ENCODE measurements around the gene ZNF488. TPM values are rescaled to one million over a fixed set of nuclear protein-coding genes. Genes with fewer than 3 reads are reported as not detected.
A peak's percentile ranks its signal among the peaks of the same experiment; 100 is the strongest.

Gene ZNF488
- total RNA-seq, 1 experiment from 2014 or later, result 5.6 TPM

DNA sequence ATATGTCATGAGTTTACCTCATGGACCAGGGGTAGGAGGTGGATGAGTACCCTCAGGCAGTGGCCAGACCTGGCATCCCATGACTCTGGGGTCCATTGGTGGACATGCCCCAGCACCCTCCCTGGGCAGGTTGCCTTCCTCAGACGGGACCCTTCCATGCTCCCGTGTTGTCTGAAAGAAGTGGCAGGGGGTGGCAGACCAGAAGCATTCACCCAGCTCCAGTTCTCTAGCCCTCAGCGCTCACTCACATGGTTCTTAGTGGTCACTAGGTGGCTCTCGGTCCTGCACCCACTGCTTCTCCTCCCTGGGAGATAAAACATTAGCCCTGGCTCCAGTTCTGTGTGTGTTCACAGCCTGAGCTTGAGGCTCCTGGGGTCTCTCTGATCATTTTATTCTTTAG, 29.9 kb downstream of the ZNF488 start:
- ChIA-PET CTCF (interaction anchor here (0.6 to 1.6 kb wide), 8 partner anchors 9 to 84 kb away, joined by 3 to 9 read pairs (median 4); partner anchors contain the start of gene ZNF488), POLR2A (no interaction called here)
- H3K9me3 ChIP-seq, result no peaks in the 10 kb centered on the region
- no peaks in the 10 kb centered on the region for H3K4me1 ChIP-seq
- no peaks in the 10 kb centered on the region for H3K27me3 Mint-ChIP-seq (ENCODE audit: insufficient read depth, unreplicated experiment)
- no TSS peak for BruUV-seq (replicated peaks)
- TF ChIP-seq, protein P1, sequence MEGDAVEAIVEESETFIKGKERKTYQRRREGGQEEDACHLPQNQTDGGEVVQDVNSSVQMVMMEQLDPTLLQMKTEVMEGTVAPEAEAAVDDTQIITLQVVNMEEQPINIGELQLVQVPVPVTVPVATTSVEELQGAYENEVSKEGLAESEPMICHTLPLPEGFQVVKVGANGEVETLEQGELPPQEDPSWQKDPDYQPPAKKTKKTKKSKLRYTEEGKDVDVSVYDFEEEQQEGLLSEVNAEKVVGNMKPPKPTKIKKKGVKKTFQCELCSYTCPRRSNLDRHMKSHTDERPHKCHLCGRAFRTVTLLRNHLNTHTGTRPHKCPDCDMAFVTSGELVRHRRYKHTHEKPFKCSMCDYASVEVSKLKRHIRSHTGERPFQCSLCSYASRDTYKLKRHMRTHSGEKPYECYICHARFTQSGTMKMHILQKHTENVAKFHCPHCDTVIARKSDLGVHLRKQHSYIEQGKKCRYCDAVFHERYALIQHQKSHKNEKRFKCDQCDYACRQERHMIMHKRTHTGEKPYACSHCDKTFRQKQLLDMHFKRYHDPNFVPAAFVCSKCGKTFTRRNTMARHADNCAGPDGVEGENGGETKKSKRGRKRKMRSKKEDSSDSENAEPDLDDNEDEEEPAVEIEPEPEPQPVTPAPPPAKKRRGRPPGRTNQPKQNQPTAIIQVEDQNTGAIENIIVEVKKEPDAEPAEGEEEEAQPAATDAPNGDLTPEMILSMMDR (IDR thresholded peaks at IDR 0.05; ENCODE audit: insufficient read depth in 1 of 2, low read depth in 1 of 2, low read length in 1 of 2, severe bottlenecking in 1 of 2, unreplicated experiment in 1 of 2), result peak; percentile 26 to 80
- H3K9me3 Mint-ChIP-seq (ENCODE audit: unreplicated experiment), result no peaks in the 10 kb centered on the region
- H3K4me3 Mint-ChIP-seq (ENCODE audit: unreplicated experiment), result no peak overlapping the region
- H3K4me3 ChIP-seq (ENCODE audit: low read depth, low read length), result no peak overlapping the region
- H3K27ac Mint-ChIP-seq (ENCODE audit: unreplicated experiment), result no peak overlapping the region
- H3K4me1 Mint-ChIP-seq (ENCODE audit: low read depth, unreplicated experiment), result no peaks in the 10 kb centered on the region
- no peaks in the 10 kb centered on the region for H3K36me3 ChIP-seq (ENCODE audit: control insufficient read depth, insufficient read depth, low read length)
- intact Hi-C loops (cut with micrococcal nuclease; ENCODE audit: unreplicated experiment), result loop anchor here (2.0 kb wide), 1 partner anchor 85 kb away; no protein-coding TSS in a partner anchor
- peak; percentile 47 to 49 for DNase-seq
- H3K36me3 Mint-ChIP-seq (ENCODE audit: insufficient read depth, unreplicated experiment), result no peaks in the 10 kb centered on the region
- no peaks in the 10 kb centered on the region for H3K27me3 ChIP-seq (replicated peaks; ENCODE audit: control insufficient read depth, insufficient read depth, low read length)

DNA sequence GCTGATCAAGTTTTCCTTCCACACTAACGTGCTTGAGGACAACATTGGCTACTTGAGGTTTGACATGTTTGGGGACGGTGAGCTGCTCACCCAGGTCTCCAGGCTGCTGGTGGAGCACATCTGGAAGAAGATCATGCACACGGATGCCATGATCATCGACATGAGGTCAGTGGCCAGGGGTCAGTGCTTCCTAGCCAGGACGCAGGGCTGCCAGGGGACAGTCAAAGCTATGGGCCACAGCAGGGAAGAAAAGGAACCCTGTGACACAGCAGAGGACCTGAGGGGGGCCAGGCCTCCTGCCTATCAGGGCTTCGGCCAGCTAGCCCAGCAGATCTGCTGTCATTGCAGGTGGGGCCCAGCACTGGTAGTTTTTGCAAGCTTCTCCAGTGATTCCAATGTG, 30.7 kb downstream of the ZNF488 start:
- Mint-ChIP-seq H3K27me3 (ENCODE audit: insufficient read depth, unreplicated experiment) (no peaks in the 10 kb centered on the region), H3K4me1 (ENCODE audit: low read depth, unreplicated experiment) (no peaks in the 10 kb centered on the region), H3K9me3 (ENCODE audit: unreplicated experiment) (no peaks in the 10 kb centered on the region), H3K4me3 (ENCODE audit: unreplicated experiment) (no peak overlapping the region), H3K36me3 (ENCODE audit: insufficient read depth, unreplicated experiment) (no peaks in the 10 kb centered on the region), H3K27ac (ENCODE audit: unreplicated experiment) (no peak overlapping the region)
- no peaks in the 10 kb centered on the region for H3K27me3 ChIP-seq (replicated peaks; ENCODE audit: control insufficient read depth, insufficient read depth, low read length)
- POLR2A ChIA-PET, result no interaction called here
- TF ChIP-seq, protein P1 (IDR thresholded peaks at IDR 0.05; ENCODE audit: insufficient read depth in 1 of 2, low read depth in 1 of 2, low read length in 1 of 2, severe bottlenecking in 1 of 2, unreplicated experiment in 1 of 2), result no peak
- DNase-seq, result peak in 1 of 2 experiments; percentile 34
- CTCF ChIA-PET, result interaction anchor here (0.9 to 1.4 kb wide), 4 partner anchors 9 to 29 kb away, joined by 3 to 4 read pairs (median 4); no protein-coding TSS in a partner anchor
- no peaks in the 10 kb centered on the region for H3K9me3 ChIP-seq
- BruUV-seq (replicated peaks), result no TSS peak
- no peaks in the 10 kb centered on the region for H3K4me1 ChIP-seq
- intact Hi-C loops (cut with micrococcal nuclease; ENCODE audit: unreplicated experiment), result no loop called here
- no peaks in the 10 kb centered on the region for H3K36me3 ChIP-seq (ENCODE audit: control insufficient read depth, insufficient read depth, low read length)
- no peak overlapping the region for H3K4me3 ChIP-seq (ENCODE audit: low read depth, low read length)

DNA sequence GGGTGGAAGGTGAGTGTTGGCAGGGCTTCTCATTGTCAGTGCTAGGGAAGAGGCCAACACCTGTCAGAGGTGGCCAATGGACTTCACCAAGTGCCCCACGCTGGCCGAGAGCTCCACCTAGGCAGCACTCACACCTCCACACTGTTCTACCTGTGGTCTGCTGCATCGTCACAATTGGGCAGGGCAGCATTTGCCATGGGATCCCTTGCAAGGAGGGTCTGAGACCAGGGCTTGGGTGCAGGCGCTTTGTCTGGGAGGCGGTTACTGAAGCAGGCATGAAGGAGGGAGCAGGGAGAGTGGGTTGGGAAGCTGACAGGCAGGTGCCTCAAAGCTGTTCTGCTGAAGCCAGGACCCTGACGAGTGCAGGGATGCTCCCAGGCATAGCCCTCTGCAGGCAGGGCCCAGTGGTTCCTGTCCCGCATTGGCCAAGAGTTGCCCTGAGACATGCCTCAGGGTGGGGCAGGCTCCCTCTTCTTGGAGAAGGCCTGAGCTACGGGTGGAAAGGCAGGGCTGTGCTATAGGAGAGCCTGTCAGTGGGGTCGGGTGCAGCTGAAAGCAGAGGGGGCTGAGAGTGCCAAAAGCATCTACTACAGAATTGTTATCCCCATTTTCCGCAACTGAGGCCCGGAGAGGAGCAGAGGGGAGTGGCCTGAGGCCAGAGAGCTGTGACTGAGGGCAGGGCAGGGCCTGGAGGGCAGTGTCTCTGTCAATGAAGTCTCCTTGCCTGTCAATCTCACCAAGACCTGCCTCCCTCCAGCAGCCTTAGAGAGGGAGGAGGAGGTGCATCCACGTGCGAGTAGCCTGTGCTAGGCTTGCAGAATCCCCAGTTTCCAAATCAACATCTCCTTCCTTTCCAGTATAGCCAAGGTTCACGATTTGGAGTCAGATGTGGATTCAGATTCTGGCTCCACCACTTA, 31.9 kb downstream of the ZNF488 start:
- H3K4me1 ChIP-seq, result no peaks in the 10 kb centered on the region
- no peak overlapping the region for H3K27ac Mint-ChIP-seq (ENCODE audit: unreplicated experiment)
- intact Hi-C loops (cut with micrococcal nuclease; ENCODE audit: unreplicated experiment), result no loop called here
- no peaks in the 10 kb centered on the region for H3K27me3 ChIP-seq (replicated peaks; ENCODE audit: control insufficient read depth, insufficient read depth, low read length)
- POLR2A ChIA-PET, result no interaction called here
- H3K4me1 Mint-ChIP-seq (ENCODE audit: low read depth, unreplicated experiment), result no peaks in the 10 kb centered on the region
- no peaks in the 10 kb centered on the region for H3K9me3 ChIP-seq
- H3K36me3 Mint-ChIP-seq (ENCODE audit: insufficient read depth, unreplicated experiment), result no peaks in the 10 kb centered on the region
- no peaks in the 10 kb centered on the region for H3K9me3 Mint-ChIP-seq (ENCODE audit: unreplicated experiment)
- peak in 1 of 2 experiments; percentile 38 for DNase-seq
- TF ChIP-seq, protein P1 (IDR thresholded peaks at IDR 0.05; ENCODE audit: insufficient read depth in 1 of 2, low read depth in 1 of 2, low read length in 1 of 2, severe bottlenecking in 1 of 2, unreplicated experiment in 1 of 2), result no peak
- CTCF ChIA-PET, result interaction anchor here (1.1 to 1.4 kb wide), 2 partner anchors 10 to 26 kb away, joined by 3 read pairs; no protein-coding TSS in a partner anchor
- H3K4me3 ChIP-seq (ENCODE audit: low read depth, low read length), result no peak overlapping the region
- no peaks in the 10 kb centered on the region for H3K36me3 ChIP-seq (ENCODE audit: control insufficient read depth, insufficient read depth, low read length)
- no peaks in the 10 kb centered on the region for H3K27me3 Mint-ChIP-seq (ENCODE audit: insufficient read depth, unreplicated experiment)
- BruUV-seq (replicated peaks), result no TSS peak
- no peak overlapping the region for H3K4me3 Mint-ChIP-seq (ENCODE audit: unreplicated experiment)

Measured in Caco-2 (cell line).